Raji (cell line): ENCODE results near the gene ATRN.

Experiments used
- POLR2A ChIP-seq: IDR thresholded peaks from 2 replicates; pipeline ENCODE4 v1.6.1; 2011; ENCODE audit warnings: low read depth, low read length, control low read depth; ENCODE audit not compliant: insufficient read depth

Gene ATRN

GRCh38 chr20:3663858-3664257 is 193.0 kb downstream of the ATRN start:
- TF ChIP-seq POLR2A: no peak

DNA sequence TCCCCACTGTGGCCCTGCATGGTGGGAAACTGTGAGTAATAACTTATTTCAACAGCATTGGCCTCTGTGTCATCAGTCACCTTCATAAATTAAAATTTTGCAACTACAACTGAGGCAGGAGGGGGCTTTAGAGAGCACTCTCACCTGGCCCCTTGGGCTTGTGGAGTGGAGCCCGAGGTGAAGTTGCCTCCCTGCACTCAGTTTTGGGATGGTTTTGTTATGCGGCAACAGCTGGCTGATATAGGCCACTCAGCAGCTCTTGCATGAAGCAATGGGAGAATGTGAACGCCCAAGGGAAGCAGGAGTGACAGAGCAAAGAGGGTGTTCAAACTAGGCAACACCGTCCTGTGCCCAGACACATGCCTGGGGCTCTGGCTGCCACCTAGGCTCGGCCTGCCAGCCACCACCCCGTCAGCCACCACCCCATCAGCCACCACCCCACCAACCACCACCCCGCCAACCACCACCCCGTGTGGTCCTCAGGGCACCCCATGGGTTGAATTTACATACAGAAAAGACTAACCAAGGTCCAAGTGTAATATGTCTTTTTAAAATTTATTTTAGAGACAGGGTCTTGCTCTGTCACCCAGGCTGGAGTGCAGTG is 196.7 kb downstream of the ATRN start:
- no peak for TF ChIP-seq POLR2A

DNA sequence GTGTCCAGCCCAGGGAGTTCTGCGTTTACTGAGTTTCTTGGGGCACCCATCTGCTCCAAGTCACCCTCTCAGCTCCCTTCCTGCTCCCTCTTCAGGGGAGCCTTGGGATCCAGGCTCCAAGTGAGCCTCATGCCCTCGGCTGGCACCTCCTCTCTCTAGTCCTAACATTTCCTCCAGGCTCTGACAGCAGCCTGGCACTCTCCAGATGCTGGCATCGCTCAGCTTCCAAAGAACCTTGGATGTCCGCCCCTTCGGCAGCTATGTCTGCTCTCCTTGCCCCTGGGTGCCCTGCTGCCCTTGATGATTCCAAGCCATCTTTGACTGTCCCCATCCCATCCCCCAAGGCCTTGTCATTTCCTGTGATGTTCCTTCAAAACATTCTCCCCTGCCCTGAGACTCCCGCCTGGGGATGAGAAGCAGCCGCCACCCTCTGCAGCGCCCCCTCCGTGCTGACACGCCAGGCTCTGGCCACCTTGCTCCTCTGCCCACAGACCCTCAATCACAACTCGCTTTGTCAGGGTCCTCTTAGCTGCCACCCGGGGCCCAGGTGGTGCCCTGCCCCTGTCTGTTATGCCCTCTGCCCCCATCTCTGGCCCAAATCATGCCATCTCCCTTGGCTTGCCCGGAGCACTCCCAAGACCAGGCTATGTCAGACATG is 199.0 kb downstream of the ATRN start:
- TF ChIP-seq POLR2A: no peak

GRCh38 chr20:3670511-3670910 is 199.7 kb downstream of the ATRN start:
- no peak for TF ChIP-seq POLR2A

GRCh38 chr20:3670945-3671344 is 200.1 kb downstream of the ATRN start:
- no peak for TF ChIP-seq POLR2A

GRCh38 chr20:3671986-3672546 is 201.2 kb downstream of the ATRN start:
- TF ChIP-seq POLR2A: no peak

DNA sequence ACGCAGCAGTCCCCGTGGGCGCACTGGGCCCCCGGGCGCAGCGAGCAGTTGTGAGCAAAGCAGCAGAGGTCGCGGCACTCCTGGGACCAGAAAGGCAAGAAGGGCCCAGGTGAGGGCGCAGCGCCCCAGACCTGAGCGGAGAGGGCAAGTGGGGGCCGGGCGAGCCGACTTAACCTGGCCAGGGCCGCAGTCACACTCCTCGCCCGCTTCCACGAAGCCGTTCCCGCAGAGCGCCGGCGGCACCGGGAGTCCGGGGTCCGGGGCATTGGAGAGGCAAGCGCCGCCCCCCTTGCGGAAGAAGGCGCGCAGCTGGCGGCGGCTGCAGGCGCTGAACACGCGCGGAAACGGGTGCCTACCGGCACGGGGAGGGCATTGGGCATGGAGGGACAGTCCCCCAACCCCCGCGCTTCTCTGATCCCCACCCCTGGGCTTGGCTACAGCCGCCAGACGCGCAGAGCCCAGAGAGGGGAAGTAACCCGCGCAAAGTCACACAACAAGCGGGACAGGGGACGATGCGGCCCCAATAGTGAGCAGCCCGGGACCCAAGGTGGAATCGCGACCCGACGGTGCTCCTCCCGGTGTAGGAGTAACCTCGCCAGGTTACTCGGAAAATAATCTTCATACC is 201.8 kb downstream of the ATRN start:
- no peak for TF ChIP-seq POLR2A

GRCh38 chr20:3673221-3674070 is 202.6 kb downstream of the ATRN start:
- TF ChIP-seq POLR2A: no peak

DNA sequence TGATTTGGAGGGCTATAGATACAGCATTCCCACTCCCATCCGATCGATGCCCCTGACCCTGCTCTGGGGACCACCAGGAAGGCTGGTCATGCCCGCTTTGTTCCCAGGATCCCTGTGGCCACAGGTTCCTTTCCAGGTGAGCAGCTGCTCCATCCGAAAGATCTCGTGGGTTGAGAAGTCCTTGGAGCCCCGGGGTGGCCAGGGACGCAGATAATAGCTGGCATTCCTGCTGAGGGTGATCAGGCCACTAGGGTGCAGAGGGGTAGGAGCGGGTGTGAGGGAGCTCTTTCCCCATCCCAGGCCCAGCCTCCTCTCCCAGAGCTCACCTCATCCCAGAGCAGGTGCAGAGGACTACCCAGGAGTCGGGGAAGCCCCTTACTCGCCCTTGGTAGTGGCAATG is 203.6 kb downstream of the ATRN start:
- TF ChIP-seq POLR2A: no peak

DNA sequence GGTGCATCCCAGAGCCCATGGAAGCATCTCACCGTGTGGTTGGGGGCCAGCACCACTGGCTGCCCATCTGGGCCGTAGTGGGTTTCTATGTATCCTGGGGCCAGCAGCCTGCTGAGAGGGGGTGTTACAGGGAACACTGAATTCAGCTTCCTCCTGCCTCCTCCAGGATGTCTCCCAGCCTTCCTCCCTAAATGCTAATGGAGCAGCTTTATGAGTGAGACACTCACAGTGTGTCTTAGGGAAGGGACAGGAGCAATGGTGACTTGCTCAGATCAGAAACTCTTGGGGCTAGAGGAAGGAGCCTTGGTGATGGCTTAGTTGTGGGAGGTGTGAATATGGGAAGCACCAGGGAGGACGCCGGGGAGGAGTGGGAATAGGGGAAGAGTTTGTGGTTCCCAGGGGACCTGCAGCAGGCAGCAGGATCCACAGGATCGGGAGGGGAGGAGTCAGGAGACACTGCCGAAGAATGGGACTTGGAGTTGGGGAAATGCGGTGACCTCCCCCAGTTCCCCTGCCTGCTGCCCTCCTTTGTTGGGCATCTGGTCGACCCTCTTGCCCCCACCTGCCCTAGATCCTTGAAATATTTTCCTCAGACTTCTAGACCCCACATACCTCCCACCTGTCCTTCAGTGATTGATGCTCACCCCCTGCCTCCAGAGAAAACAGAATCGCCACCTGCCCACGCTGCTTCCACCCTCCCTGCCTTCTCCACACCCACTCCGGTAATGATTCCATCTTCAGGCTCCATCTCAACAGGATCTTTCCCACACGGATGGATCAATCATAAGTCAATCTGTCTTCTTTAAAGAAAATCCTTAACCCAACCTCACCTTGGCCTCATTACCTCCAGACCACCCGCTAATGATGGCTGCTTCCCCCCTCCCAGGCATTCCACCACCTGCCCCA is 204.4 kb downstream of the ATRN start:
- no peak for TF ChIP-seq POLR2A

GRCh38 chr20:3677733-3678132 is 206.9 kb downstream of the ATRN start:
- no peak for TF ChIP-seq POLR2A

GRCh38 chr20:3678198-3678597 is 207.4 kb downstream of the ATRN start:
- no peak for TF ChIP-seq POLR2A

DNA sequence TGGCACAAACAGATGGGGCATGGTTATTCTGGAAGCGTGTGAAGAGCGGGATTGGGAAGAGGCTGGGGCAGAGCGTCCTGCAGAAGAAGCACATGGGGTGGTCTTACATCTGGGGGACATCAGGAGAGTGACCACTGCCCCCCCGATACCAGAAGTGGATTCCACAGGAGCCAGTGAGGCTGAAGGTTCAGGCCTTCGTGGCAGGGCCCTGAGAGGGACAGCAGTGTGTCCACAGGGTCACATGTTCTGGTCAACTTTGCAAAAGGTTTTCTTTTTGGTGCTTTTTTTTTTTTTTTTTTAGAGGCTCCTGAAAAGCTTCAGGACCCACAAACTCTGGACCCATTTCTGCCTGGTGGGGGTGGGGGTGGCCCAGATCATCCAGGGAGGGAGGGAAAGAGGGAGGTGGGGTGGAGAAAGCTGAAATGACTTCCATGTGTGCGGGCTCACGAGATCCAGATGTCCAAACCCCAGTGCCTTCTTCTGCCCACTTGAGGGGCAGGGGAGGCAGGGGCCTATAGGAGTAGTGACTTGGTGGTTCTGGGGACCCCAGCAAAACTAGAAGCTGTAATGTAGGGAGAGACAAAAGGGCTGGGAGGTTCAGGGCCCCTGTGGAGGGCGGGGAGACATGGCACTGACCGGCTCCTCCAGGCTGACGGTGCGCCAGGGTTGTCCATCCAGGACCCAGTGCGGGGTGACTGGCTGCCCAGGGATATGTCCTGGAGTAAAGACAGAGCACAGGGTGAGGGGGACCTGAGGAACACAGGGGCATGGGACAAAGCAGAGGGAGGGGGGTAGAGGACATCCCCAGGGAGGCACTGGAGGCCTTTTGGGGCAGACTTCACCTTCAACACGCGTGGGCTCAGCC is 208.3 kb downstream of the ATRN start:
- TF ChIP-seq POLR2A: no peak
